Effector memory CD4-positive, alpha-beta T cell (primary cell): Measurements from ENCODE around the gene PRDM15.

Experiments used
- DNase-seq, 3 donors: peaks; one replicate each; pipeline ENCODE4 v3.0.0-alpha.2; 2020
- H3K27ac ChIP-seq: 2 replicates; pipeline ENCODE4 v1.7.0; 2013; ENCODE audit warnings: mild to moderate bottlenecking, low read length, moderate library complexity; ENCODE audit not compliant: insufficient read depth, poor library complexity, severe bottlenecking
- H3K27me3 ChIP-seq: replicated peaks from 2 replicates; pipeline ENCODE4 v1.7.0; 2013; ENCODE audit warnings: mild to moderate bottlenecking, low read length; ENCODE audit not compliant: insufficient read depth, control insufficient read depth, poor library complexity, severe bottlenecking
- H3K36me3 ChIP-seq: 2 replicates; pipeline ENCODE4 v1.7.0; 2013; ENCODE audit warnings: mild to moderate bottlenecking, low read length, moderate library complexity; ENCODE audit not compliant: control insufficient read depth, insufficient read depth
- H3K4me1 ChIP-seq: 2 replicates; pipeline ENCODE4 v1.7.0; 2013; ENCODE audit warnings: low read length, mild to moderate bottlenecking; ENCODE audit not compliant: control insufficient read depth, insufficient read depth, poor library complexity, severe bottlenecking
- H3K4me3 ChIP-seq: 2 replicates; pipeline ENCODE4 v1.7.0; 2013; ENCODE audit warnings: low read length, low read depth, mild to moderate bottlenecking; ENCODE audit not compliant: insufficient read depth, poor library complexity, severe bottlenecking
- H3K9me3 ChIP-seq: 2 replicates; pipeline ENCODE4 v1.7.0; 2013; ENCODE audit warnings: mild to moderate bottlenecking, low read length, moderate library complexity; ENCODE audit not compliant: control insufficient read depth

Gene PRDM15

GRCh38 chr21:41828884-41829360, 50.2 kb downstream of the PRDM15 start:
- Histone ChIP-seq H3K9me3 (no peaks in the 10 kb centered on the region), H3K36me3 (peaks cover 27% of the 10 kb centered on the region), H3K4me3 (no peak overlapping the region), H3K27me3 (no peaks in the 10 kb centered on the region), H3K4me1 (no peaks in the 10 kb centered on the region), H3K27ac (no peak overlapping the region)
- no peak for DNase-seq

GRCh38 chr21:41827951-41828883, 50.9 kb downstream of the PRDM15 start:
- no peaks in the 10 kb centered on the region for H3K4me1 ChIP-seq
- H3K4me3 ChIP-seq, result no peak overlapping the region
- DNase-seq, result no peak
- H3K27me3 ChIP-seq, result no peaks in the 10 kb centered on the region
- H3K27ac ChIP-seq, result no peak overlapping the region
- H3K9me3 ChIP-seq, result no peaks in the 10 kb centered on the region
- H3K36me3 ChIP-seq, result peaks cover 28% of the 10 kb centered on the region

GRCh38 chr21:41825881-41826280, 53.3 kb downstream of the PRDM15 start:
- H3K4me3 ChIP-seq, result no peak overlapping the region
- no peaks in the 10 kb centered on the region for H3K9me3 ChIP-seq
- H3K36me3 ChIP-seq, result peaks cover 38% of the 10 kb centered on the region
- no peak for DNase-seq
- no peaks in the 10 kb centered on the region for H3K27me3 ChIP-seq
- H3K27ac ChIP-seq, result no peak overlapping the region
- H3K4me1 ChIP-seq, result no peaks in the 10 kb centered on the region

GRCh38 chr21:41825216-41825615, 53.9 kb downstream of the PRDM15 start:
- H3K4me3 ChIP-seq, result no peak overlapping the region
- peaks cover 38% of the 10 kb centered on the region for H3K36me3 ChIP-seq
- H3K4me1 ChIP-seq, result no peaks in the 10 kb centered on the region
- no peak overlapping the region for H3K27ac ChIP-seq
- H3K27me3 ChIP-seq, result no peaks in the 10 kb centered on the region
- no peak for DNase-seq
- H3K9me3 ChIP-seq, result no peaks in the 10 kb centered on the region

GRCh38 chr21:41824466-41825207, 54.5 kb downstream of the PRDM15 start:
- H3K36me3 ChIP-seq, result peaks cover 38% of the 10 kb centered on the region
- no peaks in the 10 kb centered on the region for H3K4me1 ChIP-seq
- H3K27me3 ChIP-seq, result no peaks in the 10 kb centered on the region
- no peak overlapping the region for H3K4me3 ChIP-seq
- no peak overlapping the region for H3K27ac ChIP-seq
- DNase-seq, result no peak
- H3K9me3 ChIP-seq, result no peaks in the 10 kb centered on the region

GRCh38 chr21:41823906-41824305, 55.2 kb downstream of the PRDM15 start:
- no peak overlapping the region for H3K4me3 ChIP-seq
- peaks cover 38% of the 10 kb centered on the region for H3K36me3 ChIP-seq
- H3K4me1 ChIP-seq, result no peaks in the 10 kb centered on the region
- no peaks in the 10 kb centered on the region for H3K9me3 ChIP-seq
- H3K27me3 ChIP-seq, result no peaks in the 10 kb centered on the region
- no peak overlapping the region for H3K27ac ChIP-seq
- no peak for DNase-seq

- Histone ChIP-seq H3K27me3 (no peaks in the 10 kb centered on the region), H3K9me3 (no peaks in the 10 kb centered on the region), H3K4me1 (no peaks in the 10 kb centered on the region), H3K27ac (no peak overlapping the region), H3K36me3 (peaks cover 38% of the 10 kb centered on the region), H3K4me3 (no peak overlapping the region)
- DNase-seq, result no peak
Measured at GRCh38 chr21:41823166-41823565, 56.0 kb downstream of the PRDM15 start.

GRCh38 chr21:41821756-41822431, 57.2 kb downstream of the PRDM15 start:
- H3K27me3 ChIP-seq, result no peaks in the 10 kb centered on the region
- H3K27ac ChIP-seq, result no peak overlapping the region
- no peaks in the 10 kb centered on the region for H3K9me3 ChIP-seq
- no peak for DNase-seq
- H3K4me3 ChIP-seq, result no peak overlapping the region
- no peaks in the 10 kb centered on the region for H3K4me1 ChIP-seq
- H3K36me3 ChIP-seq, result peaks cover 29% of the 10 kb centered on the region

- Histone ChIP-seq H3K4me1 (no peaks in the 10 kb centered on the region), H3K4me3 (no peak overlapping the region), H3K27ac (no peak overlapping the region), H3K9me3 (no peaks in the 10 kb centered on the region), H3K27me3 (no peaks in the 10 kb centered on the region), H3K36me3 (peaks cover 25% of the 10 kb centered on the region)
- no peak for DNase-seq
Measured at GRCh38 chr21:41821081-41821755, 57.9 kb downstream of the PRDM15 start.
